NOMO-1 treated with dmso at 0.1 percent for 144 hours (cell line): Measurements from ENCODE around the gene BOLA2B.

Experiments
- DNase-seq: peaks from one replicate; lab custom pipeline; 2025; ENCODE audit not compliant: unreplicated experiment; lab: John Stamatoyannopoulos, UW

The BOLA2B gene

DNA sequence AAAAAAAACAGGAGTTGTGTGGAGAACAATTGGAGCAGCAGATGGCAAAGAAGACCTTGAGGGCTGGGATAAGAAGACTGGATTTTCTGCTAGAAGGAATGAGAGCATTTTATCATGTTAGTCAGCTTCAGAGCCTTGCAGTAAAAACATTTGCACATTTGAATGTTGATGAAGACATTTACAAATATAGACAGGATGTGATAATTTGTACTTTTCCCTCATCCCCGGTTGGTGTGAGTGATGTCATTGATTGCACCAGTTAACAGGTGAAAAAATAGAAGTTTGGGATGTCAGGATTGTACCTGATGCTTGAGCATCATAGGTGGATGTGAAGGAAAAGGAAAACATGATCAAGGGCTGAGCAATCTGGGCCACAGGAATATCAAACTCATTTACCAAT, 47.8 kb downstream of the BOLA2B start:
- no peak for DNase-seq

DNA sequence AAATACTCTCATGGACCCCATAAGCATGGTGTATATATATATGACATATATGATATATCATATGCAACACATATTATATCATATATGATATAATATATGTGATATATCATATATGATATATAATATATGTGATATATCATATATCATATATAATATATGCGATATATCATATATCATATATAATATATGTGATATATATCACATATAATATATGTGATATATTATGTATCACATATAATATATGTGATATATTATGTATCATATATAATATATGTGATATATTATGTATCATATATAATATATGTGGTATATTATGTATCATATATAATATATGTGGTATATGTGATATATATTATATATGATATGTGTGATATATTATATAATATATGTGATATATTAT, 48.5 kb downstream of the BOLA2B start:
- DNase-seq, result no peak

DNA sequence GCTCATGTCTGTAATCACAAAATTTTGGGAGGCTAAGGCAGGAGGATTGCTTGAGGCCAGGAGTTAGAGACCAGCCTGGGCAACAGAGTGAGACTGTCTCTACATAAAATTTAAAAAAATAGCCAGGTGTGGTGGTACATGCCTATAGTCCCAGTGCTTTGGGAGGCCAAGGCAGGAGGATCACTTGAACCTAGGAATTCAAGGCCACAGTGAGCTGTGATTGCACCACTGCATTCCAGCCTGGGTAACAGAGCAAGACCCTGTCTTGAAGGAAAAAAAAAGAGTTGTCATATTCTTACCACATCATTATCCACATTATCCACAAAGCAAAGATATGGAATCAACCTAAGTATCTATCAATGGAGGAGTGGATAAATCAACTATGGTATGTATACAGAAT, 49.4 kb downstream of the BOLA2B start:
- DNase-seq, result no peak

DNA sequence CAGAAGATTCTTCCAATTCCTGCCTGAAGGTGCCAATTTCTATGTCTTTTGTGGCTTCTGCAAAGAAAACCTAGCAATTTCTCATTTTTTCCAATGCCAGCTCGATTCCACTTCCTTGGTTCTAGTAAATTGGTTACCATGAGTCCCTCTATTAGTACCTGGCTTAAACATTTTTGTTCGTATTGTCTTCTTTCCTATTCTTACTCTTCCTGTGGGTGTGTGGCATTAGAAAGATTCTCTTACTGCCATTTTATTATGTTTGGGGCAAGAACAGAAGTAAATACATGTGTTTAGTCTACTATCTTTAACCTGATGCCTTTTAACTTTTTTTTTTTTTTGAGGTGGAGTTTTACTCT, 50.1 kb downstream of the BOLA2B start:
- no peak for DNase-seq
